ENCODE results near the gene DPH2.

- TF ChIP-seq CTCF (IDR thresholded peaks at IDR 0.05) (peak; percentile 64 to 95 (median 78)), POLR2A (IDR thresholded peaks at IDR 0.05) (peak; percentile 77)
Measured at GRCh38 chr1:43946236-43947060, 23.4 kb upstream of the DPH2 start, which contains the start of gene IPO13.

All from transverse colon (tissue), 3 donors.